Activated CD8-positive, alpha-beta memory T cell treated with anti-CD3 and anti-CD28 coated beads, Interleukin-2, amount 50 U/mL, for 48 hours (primary cell): ENCODE results near the gene LRRC74A.

Experiments
- DNase-seq: peaks from one replicate; pipeline ENCODE4 v3.0.0-alpha.2; 2020

LRRC74A gene

DNA sequence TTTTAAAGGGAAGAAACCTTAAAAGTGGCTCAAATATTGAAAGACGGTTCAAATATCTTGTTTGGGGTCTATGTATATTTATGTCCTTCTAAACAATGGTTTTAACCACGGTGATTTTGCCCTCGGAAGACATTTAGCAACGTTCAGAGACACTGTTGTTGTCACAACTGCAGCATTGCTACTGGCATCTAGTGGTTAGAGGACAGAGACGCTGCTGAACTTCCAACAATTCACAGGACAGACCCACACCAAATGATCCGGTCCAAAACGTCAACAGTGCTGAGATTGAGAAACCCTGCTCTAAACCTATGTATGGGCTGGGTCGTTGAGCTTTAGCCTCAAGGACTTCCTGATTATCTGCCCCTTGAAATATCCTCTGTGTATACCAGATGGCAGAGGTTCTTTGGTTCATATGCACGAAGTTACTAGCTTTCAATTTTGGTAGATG lies 15.2 kb upstream of the LRRC74A start:
- no peak for DNase-seq

DNA sequence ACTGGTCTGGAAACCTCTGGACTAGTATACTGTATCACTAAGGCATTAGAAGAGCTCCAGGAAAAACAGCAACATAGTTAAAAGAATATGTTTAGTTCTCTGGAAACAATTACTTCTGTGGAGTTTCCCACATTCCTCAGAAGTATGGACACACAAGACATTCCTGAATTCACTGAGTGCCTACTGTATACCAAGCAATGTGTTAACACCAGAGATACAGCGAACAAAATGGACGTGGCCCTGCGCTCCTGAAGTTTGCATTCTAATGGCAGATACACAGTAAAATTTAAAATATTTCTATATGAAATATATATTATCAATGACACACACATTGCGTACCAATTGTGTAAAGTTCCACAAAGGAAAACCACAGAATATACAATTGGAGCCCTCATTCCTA lies 14.6 kb upstream of the LRRC74A start:
- no peak for DNase-seq

DNA sequence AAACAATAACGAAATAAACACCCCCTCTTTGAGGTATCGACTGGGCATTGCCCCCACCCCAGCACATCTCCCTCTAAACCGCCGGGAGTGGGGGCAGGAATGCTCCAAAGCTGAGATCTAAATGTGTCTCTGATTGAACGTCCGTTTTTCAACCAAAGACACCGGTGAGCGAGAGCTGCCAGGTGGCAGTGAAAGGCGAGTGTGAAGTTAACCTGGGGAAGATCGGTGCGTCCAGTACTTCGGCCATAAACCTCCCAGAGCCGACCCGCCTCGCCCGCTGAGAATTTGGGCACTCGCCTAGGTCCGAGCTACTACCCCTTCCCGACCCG lies 14.2 kb upstream of the LRRC74A start:
- DNase-seq, result no peak

DNA sequence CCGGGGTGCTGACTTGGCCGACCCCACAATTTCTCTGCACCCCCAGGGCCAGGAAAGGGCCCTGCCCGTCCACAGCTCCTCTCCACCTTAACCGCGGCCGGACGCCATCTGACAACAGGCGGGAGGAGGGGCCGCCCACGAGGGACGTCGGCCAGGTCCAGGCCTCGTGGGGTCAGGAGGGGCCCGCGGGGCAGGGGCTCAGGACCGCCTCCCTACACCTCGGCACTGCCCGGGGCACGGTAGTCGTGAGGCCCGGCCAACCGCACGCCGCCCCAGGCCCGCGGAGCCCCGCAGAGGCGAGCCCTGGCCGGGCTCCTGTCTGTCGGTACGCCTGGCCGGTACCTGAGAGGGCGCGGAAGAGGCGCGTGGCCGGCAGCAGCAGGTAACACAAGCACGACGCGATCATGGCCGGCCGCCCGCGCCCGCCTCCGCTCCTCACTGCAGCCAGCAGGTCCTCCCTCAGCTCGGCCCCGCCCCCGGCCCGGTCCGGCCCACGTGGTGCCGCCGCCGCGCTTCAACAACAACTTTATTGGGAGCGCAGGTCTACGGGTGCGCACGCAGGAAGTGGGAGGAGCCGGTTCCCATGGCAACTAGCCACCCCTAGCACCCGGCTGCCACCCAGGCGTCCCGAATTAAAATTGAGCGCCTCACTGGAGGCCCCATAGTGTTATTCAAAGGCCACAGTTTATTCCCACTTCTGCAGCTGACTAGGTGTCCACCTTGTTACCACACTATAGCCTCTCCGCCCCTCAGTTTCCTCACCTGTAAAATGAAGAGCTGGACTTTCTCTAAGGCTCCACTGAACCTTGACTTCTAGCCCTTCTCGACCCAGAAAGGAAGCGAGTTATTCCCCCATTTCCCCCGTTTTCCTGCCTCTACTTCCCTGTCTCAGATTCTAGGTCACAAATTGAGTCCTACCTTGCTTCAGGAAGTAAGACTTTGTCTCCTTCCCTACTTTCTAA lies 13.5 kb upstream of the LRRC74A start, which contains the start of gene ANGEL1:
TSS of gene ANGEL1 (minus strand) at position 461 of the 962 bp plus-strand sequence. CDS start at position 406, 55 bp downstream.
- peak; percentile 99 for DNase-seq

DNA sequence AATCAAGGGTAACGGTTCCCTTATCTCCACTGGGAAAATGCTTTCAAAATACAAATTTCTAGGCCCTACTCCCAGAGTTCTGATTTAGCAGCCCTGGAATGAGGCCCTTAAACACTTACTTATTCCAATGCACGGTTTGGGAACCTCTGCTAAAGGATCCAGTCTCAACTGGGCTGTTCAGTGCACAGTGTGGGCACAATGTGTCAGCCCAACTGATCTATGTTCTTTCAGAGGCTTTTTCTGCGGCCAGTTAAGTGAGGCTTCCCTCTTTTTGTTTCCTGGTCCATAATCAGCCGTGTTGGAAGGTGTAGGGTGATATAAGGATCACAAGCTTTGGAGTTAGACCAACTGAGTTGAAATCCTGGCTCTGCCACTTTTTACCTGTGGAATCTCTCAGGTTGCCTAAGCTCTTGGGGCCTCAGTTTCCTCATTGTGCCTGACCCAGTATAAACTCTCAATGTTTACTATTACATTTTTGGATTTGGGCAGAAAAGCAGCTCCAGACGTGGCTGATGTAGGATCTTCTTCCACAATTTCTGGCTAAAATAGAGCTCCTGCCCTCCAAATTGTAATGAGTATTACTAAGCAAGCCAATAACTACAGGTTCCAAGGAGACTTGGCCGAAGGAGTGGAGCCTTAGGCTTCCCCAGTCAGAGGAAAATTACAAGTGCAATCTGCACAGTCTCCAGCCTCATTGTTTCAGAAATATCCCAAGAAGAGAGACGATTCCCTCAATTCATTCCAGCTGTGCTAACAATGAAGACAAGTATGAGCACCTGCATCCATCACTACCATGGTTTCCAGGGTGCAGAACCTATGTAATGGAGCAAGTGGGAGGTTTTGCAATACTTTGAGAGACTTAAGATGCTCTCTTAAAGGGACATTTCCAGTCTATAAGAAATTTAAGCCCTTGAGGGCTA lies 11.2 kb upstream of the LRRC74A start:
- no peak for DNase-seq

DNA sequence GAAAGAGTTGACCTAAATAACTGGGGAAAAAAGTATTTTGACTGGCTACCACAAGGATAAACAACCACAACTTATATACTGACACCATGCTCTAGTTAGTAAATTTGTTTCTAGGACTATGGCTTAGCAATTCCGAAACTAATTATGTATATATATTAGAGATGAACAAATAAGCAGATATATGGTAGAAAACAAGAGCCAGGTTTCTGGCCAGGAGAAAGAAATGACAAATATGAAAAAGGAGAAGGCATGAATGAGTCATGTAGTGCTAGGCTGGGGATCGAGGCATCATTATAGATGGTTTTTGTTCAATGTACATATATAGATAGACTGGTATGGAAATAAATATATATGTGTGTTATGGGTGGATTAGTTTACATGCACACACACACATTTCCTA lies 5.5 kb upstream of the LRRC74A start:
- no peak for DNase-seq

DNA sequence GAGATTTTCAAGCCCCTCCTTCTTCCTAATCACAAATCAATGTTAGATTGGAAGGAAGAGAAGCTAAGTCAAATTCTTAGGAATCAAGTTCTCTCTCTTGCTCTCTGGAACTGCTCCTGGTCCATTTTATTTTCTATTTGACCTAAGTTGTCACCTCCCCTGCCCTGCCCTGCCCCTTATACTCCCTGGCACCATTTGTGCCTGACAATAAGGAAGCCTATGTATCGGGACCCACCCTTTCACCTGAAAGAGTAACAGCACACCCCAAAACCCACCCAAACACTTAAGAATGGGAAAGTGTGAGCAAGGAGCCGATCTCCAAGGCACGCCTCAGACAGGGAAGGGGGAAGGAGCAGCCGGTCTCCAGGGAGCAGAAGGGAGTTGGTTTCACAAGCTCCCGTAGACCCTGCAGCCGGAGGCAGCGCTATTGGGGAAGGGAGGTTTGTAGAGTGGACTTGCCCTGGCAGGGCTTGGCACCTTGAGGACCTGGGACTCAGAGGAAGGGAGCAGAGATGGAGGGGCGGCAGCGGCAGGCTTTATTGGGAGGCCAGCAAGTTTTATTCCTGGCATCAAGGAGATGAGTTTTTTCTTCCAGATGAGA lies 1.6 kb downstream of the LRRC74A start:
- DNase-seq, result no peak

DNA sequence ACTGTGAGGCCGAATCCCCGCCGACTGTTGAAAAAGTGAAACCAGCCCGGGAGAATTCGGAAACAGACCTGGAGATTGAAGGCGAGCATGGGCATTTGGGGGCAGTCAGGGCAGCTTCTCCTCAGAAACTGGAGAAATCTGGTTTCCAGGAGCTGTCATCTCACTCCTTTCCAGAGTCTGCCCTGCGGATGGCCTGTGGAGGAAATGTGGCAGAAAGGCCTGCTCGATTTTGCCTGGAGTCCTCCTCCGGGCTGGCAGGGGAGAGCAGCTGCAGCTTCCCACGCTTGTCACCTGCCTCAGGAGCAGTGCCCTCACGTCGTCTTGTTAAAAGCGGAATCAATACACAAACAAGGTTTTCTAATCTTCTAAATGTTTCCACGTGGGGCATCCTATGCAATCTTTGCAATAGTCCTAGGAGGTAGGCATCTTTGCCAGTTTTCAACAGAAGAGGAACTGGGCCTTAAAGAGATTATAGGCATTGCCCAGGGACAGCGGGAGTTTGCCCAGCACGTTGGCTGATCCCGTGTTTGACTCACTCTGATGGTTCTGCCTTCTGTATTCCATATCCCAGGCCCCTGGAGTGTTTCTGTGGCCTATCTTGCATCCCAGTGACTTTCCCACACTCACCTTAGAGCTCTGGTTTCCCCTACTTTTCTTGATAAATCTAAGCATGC lies 2.3 kb downstream of the LRRC74A start:
- DNase-seq, result no peak

DNA sequence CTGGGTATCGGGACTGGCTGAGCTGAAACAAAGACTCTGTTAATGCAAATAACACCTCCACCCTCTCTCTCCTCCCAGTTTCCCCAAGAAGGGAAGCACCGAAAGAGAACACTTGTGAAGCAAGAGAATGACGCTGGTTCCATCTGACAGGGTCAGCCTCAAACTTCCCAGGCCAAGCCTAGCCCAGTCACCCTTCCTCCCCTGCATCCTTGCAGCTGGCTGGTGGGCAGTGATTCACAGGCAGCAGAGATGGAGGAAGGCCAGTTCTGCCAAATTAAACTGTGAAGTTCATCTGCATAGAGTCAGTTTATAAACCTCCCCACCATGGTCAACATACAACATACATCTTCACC lies 2.8 kb downstream of the LRRC74A start:
- no peak for DNase-seq

DNA sequence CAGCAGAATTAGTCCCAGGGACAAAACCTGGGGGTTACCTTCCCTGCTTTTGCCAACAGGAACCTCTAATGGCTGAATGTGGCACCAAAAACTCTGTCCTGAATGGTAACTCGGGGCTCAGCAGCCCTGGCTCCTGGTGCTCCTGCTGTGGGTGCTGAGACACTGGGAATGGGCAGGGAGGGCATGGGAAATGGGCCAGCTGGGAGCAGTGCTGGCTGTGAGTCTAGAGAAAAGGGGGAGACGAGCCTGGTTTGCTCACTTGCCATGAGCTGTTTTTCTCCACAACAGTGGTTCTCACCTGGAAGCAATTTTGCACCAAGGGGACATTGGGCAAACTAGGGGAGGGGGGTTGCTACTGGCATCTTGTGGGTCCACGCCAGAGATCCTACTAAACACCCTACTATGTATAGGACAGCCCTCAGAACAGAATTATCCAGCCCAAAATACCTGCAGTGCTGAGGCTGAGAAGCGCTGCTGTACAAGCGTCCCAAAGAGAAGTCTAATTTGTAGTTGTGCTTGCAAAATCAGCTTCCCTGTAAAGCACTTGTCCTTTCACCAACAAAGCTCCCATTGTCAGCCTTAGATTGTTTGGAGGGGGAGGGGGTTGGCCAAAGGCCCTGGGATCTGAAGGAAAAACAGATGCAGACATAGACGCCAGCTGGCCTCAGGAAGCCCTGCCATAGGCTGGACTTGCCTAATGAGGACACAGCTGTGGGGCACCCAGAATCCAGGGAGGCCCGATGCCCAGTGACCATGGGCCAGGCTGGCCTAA lies 3.6 kb downstream of the LRRC74A start:
- no peak for DNase-seq

DNA sequence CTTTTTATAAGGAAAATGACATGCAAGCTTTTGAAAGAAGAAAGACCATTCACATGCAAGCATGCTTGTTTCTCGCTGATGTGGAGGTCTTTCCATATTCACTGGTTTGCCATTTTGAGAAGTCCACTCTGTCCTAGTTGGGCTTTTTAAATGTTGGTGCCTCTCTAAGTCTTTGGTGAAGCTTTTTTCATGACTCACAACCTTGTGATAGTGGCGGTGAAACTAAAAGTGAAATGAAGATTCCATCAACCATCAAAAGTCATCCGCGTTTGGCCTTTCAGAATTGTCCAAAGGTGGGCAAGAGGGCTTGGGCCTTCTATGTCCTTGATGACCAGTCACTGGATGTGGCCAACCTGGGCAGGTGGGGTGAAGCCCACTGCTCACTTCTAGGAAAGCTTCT lies 4.3 kb downstream of the LRRC74A start:
- DNase-seq, result no peak

DNA sequence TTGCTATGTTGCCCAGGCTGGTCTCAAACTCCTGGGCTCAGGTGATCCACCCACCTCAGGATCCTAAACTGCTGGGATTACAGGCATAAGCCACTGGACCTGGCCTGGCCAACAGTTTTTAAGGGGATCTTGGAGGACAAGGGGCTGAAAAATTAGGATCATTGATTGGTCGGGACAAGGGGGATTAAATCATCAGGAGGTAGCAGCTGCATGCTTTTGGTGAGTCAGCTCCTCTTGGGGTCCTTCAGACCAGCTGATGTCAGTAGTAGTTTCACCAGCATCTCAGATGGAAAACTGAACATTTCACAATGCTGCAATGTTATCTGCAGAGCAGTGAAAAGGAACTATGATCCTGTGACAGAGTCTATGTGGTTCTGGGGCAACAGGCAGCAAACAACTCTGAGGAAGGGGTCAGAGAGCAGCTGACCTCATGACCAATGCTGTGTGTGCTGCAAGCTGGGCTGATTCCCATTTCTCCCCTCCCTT lies 6.3 kb downstream of the LRRC74A start:
- no peak for DNase-seq

DNA sequence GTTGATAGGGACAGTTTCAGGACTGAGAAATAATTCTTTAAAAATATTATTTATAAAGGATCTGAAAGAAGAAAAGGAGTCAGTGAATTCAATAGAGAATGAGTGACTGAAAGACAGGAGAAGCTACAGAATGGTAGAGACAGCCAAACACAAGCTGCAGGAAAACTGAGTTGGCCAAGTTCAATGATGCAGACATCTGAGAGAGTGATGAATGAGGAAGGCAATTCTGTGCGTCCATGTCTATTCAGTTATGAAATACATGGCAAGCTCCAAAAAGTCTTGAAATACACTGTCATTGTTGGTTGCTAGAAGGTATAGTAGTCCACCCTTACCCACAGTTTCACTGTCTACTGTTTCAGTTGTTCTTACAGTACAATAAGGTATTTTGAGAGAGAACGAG lies 6.8 kb downstream of the LRRC74A start:
- no peak for DNase-seq

DNA sequence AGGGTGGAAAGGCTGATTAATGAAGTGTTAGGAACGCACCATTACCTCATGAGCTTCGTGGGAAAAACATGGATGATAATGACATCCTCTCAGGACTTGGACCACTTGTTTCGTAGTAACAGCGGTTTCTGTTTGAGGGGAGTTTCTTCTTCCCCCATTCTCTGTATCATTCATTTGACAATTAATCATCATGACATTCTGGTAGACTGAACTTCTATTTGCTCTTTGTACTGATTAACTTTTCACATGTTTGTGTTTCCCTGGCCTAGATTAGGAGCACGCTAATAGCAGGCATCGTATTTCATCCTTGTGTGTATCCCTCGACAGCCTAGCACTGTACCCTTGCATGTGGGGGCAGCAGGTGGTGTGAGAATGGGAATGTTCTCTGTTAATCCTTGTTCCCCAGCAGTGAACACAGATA lies 8.0 kb downstream of the LRRC74A start:
- DNase-seq, result no peak

DNA sequence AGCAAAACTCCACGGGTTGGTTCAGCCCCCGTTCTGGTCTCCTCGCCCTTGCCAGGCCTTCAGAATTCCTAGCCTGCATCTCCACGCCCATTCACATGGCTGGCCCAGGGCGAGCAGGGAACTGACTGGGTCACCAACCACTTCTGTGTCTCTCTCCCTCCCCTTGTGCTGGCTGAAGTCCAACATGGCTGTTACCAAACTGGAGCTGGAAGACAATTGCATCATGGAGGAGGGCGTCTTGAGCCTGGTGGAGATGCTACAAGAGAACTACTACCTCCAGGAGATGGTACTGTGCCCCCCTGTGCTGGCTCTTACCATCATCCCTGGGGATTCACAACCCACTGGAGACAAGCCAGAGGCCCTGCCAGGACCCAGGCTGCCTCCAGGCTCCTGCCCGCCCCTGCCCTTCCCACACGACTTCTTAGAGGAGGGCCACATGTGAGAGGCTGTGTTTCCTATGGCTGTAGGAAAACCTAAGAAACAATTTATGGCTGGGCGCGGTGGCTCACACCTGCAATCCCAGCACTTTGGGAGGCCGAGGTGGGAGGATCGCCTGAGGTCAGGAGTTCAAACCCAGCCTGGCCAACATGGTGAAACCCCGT lies 9.9 kb downstream of the LRRC74A start:
- no peak for DNase-seq

DNA sequence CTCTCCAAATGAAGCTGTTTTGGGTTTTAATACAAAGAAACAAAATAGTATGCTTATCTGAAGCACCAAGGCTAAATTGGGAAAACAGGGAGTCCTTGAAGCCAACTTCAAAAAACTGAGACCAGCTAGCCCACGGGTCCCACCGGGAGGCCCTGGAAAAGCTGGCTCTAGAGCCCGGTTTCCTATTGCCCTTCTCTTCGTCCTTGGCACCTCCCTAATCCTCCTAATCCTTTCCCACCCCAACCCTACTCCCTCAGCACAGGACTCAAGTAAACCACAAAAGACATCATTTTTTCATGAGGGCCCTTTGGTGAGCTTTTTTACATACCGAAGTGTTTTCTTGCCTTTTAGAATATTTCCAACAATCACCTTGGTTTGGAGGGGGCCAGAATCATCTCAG lies 11.3 kb downstream of the LRRC74A start:
- no peak for DNase-seq

DNA sequence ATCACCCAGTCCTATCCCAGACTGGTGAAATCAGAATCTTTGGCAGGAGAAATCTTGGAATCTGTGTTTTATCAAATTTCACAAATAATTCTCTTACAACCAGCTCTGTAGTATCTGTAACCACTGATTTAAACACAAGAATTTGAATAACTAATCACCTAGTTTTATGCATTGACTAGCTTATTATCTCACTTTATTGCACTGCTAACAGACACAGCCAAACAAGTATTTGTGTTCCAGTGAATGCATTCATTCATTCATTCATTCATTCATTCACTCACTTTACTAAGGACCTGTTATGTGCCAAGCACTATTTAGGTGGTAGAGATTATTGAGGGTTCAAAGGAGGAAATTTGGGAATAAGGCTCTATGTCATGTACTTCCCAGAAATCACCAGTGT lies 16.2 kb downstream of the LRRC74A start:
- no peak for DNase-seq

DNA sequence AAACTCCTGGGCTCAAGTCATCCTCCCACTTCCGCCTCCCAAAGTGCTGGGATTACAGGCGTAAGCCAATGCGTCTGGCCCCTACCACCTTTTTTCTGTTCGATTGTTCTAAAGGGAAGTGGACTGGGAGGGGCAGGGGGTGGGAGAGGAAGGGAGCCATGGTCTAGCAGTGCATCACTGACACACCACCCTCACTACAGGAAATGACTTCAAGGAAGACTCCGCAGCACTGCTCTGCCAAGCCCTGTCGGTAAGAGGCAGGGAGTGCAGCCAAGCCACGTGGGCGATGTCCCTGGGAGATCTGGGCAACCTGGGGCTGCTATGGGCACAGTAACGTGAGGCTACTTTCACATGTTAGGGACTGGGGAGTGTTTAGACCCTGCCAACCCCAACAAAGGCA lies 18.0 kb downstream of the LRRC74A start:
- peak; percentile 79 for DNase-seq

DNA sequence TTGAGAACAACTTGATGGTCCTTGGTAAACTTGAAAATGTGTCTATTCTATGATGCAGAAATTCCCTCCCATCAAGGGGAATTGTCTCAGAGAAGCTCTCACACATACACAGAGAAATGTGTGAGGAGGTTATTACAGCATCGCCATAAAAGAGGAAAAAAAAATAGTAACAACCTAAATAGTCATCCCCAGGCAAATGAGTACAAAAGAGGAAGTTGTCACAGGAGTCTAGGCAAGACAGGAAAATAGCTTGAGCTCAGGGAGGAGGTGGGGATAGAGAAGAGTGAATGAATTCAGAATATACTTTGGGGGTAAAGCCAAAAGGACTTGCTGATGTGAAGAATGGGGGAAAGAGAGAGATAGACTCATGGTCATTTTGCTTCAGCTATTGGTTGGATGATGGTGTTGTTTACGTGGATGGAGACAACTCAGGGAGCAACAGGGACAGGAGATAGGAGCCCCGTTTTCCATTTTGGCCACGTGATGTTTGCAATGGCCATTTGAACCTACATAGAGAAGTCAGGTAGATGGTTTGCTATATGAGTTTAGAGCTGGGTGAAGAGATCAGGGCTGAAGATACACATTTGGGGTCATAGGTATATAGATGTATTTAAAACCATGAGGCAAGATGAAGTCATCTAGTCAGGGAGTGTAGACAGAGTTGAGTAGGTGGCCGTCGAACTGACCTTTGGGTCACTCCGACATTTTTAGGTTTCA lies 20.3 kb downstream of the LRRC74A start:
- no peak for DNase-seq

DNA sequence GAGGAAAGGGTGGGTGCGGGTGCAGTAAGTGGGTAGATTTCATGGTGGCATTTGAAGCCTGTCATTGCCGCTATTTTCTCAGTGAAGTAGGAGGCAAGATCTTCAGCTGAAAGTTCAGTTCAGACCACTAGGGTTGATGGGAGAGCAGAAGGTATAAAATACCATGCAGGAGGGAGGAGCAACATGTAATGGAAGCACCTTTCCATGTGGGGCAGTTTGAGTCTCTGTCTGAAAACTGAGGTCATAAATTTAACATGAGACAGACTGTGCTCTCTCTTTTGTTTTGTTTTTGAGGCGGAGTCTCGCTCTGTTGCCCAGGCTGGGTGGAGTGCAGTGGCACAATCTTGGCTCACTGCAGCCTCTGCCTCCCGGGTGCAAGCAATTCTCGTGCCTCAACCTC lies 22.7 kb downstream of the LRRC74A start:
- DNase-seq, result no peak

DNA sequence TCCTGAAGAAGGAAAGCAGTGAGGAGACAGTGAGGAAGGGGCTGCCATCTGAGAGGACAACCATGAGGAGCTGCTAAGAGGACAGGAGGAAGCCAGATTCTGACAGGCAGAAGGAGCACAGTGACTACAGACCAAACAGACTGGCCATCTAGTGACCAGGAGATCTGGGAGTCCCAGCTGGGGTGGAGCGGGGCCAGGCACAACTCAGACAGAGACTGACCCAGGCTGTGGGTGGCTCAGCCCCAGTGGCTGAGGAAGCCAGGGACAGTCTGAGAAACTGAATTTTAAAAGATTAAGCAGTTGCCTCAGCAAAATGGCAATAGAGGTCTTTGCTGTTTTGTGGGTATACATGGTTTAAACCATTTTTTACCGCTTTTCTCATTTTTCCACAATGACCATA lies 28.9 kb downstream of the LRRC74A start:
- DNase-seq, result no peak
